Stimulated activated CD4-positive, alpha-beta T cell treated with anti-CD3 and anti-CD28 coated beads, Interleukin-15, amount 100 ng/mL, for 1 hour (primary cell): ENCODE results near the gene ZFR.
"Not testable (repeated sequence)": the region's sequence is repeated elsewhere in the genome, so short reads cannot be mapped to it uniquely, and the experiment has no call there.

Experiments
- DNase-seq, 2 donors: peaks; one replicate each; pipeline ENCODE4 v3.0.0-alpha.2; 2020; ENCODE audit warnings: low read depth in 1 of 2, low spot score in 1 of 2

The ZFR gene

GRCh38 chr5:32325062-32325461, 119.5 kb downstream of the ZFR start:
- no peak for DNase-seq

GRCh38 chr5:32323741-32324140, 120.8 kb downstream of the ZFR start:
- DNase-seq: no peak

- DNase-seq: no peak
Measured at GRCh38 chr5:32322882-32323281, 121.7 kb downstream of the ZFR start.

GRCh38 chr5:32321787-32322186, 122.8 kb downstream of the ZFR start:
- not testable (repeated sequence) for DNase-seq

- DNase-seq: no peak
Measured at GRCh38 chr5:32320576-32320975, 124.0 kb downstream of the ZFR start.

- DNase-seq: no peak
Measured at GRCh38 chr5:32319926-32320543, 124.5 kb downstream of the ZFR start.

GRCh38 chr5:32319392-32319791, 125.1 kb downstream of the ZFR start:
- no peak for DNase-seq

- no peak for DNase-seq
Measured at GRCh38 chr5:32317041-32317440, 127.5 kb downstream of the ZFR start.

- no peak for DNase-seq
Measured at GRCh38 chr5:32315221-32316014, 129.1 kb downstream of the ZFR start.

- DNase-seq: no peak
Measured at GRCh38 chr5:32314658-32315057, 129.9 kb downstream of the ZFR start.

GRCh38 chr5:32314152-32314488, 130.4 kb downstream of the ZFR start:
- DNase-seq: not testable (repeated sequence)

GRCh38 chr5:32312595-32313332, 131.8 kb downstream of the ZFR start, which contains the start of gene MTMR12:
TSS of gene MTMR12 (minus strand) at chr5:32312939. CDS start at chr5:32312838, 101 bp downstream.
- DNase-seq: peak; percentile 99 to 100

- peak in 1 of 2 donors; percentile 31 for DNase-seq
Measured at GRCh38 chr5:32312197-32312594, 132.3 kb downstream of the ZFR start.

GRCh38 chr5:32311404-32312196, 132.9 kb downstream of the ZFR start:
- DNase-seq: no peak

- no peak for DNase-seq
Measured at GRCh38 chr5:32309761-32310160, 134.8 kb downstream of the ZFR start.

GRCh38 chr5:32308946-32309345, 135.6 kb downstream of the ZFR start:
- no peak for DNase-seq

GRCh38 chr5:32307769-32308194, 136.8 kb downstream of the ZFR start:
- DNase-seq: no peak

- DNase-seq: no peak
Measured at GRCh38 chr5:32304622-32305021, 139.9 kb downstream of the ZFR start.
